ENCODE data around the gene RIN1.
"Not testable (repeated sequence)": the region's sequence is repeated elsewhere in the genome, so short reads cannot be mapped to it uniquely, and the experiment has no call there.

Gene RIN1

DNA sequence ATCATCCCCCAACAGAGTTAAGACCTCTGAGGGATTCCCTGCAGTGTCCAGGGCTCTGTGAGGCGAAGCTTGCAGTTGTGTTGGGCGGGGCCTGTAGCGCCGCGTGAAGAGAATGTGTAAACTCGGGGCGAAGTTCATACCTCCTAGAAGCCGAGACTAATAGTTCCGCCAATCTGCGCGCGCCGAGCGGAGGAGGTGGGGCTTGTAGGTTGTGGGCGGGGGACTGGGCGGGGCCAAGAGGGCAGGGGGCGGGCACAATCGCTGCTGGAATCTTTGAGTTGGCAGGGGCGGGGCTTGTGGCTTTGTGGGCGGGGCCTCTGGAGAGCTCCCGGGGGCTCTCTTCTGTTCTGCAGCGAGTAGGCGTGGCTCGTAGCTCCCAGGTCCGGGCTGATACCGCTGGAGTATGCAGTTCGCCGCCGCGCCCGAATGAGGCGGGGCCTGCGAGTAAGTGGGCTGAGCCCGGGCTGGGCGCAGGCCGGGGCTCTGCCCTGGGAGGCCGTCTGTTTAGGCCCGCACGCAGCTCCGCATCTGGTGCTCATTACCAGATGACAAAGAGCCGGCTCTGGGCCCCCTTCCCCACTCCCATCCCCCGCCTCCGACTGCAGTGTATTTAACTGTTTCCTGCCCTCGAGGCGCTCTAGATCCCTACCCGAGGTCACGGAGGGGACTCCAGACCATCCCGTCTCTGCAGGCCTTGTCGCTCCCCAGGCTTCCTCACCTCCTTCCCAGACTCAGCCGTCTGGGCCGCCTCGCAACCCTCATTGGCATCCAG lies 23.5 kb downstream of the RIN1 start:
- peak overlapping the region; percentile 85 for H3K4me3 Mint-ChIP-seq
- ATAC-seq (peak; percentile 79), DNase-seq (peak; percentile 98)
- H3K4me1 Mint-ChIP-seq, result peaks cover 46% of the 10 kb centered on the region
- no peaks in the 10 kb centered on the region for H3K27me3 Mint-ChIP-seq
- peaks cover 1% of the 10 kb centered on the region for H3K36me3 Mint-ChIP-seq (ENCODE audit: low read depth)
- H3K27ac Mint-ChIP-seq, result peak overlapping the region; percentile 94
- H3K9me3 Mint-ChIP-seq, result no peaks in the 10 kb centered on the region

DNA sequence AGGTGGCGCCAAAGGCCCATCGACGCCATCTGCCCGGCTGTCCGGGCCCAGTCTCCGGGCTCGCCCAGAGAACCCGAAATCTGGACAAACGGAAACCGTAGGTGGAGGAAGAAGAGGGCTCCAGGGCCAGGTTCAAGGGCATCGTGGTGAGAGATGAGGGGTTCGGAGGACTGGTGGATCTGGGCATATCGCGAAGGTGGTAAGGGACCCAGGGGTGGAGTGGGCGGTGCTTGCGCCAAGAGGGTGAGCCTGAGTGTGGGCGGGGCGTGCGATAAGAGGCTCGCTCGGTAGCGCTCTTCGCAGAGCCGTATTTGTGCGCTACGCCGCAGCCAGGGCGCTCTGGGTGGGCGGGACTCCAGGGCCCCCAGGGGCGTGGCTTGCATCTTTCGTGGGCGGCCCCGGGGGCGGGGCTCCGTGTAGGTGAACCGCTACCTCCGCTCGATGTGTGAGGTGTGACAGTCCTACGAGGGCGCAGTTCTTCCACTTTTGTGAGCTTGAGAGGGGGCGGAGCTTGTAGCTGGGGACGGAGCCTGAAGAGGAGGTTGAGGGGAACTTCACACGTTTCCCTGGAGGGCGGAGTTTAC lies 24.2 kb downstream of the RIN1 start:
- DNase-seq (peak; percentile 93), ATAC-seq (peak; percentile 64)
- H3K4me1 Mint-ChIP-seq, result peaks cover 40% of the 10 kb centered on the region
- H3K4me3 Mint-ChIP-seq, result peak overlapping the region; percentile 85
- H3K27me3 Mint-ChIP-seq, result no peaks in the 10 kb centered on the region
- no peaks in the 10 kb centered on the region for H3K9me3 Mint-ChIP-seq
- H3K27ac Mint-ChIP-seq, result peak overlapping the region; percentile 94
- H3K36me3 Mint-ChIP-seq (ENCODE audit: low read depth), result peaks cover 1% of the 10 kb centered on the region

DNA sequence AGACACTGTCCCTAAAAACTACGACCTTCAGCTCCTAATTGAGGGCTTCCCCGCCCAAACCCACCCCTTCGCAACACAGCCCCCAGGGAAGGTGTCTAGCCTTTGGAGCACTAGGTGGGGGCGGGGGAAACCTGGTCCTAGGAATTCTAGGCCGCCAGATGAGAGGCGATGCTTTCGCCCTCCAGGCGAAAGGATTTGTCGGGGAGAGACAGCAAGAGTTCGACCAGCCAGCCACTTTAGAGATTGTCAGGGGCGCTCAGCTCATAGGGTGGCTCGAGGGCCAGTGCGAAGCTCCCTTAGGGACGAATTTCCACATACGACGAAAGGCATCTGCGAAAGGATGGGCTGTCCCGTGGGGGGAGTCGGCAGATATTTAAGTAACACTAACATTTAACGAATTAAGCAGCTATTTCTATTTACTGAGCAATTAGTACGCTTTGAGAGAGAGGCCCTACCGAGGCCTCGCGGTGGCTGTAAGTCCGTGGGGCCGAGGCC lies 24.7 kb downstream of the RIN1 start:
- ATAC-seq, result no peak
- H3K9me3 Mint-ChIP-seq, result no peaks in the 10 kb centered on the region

DNA sequence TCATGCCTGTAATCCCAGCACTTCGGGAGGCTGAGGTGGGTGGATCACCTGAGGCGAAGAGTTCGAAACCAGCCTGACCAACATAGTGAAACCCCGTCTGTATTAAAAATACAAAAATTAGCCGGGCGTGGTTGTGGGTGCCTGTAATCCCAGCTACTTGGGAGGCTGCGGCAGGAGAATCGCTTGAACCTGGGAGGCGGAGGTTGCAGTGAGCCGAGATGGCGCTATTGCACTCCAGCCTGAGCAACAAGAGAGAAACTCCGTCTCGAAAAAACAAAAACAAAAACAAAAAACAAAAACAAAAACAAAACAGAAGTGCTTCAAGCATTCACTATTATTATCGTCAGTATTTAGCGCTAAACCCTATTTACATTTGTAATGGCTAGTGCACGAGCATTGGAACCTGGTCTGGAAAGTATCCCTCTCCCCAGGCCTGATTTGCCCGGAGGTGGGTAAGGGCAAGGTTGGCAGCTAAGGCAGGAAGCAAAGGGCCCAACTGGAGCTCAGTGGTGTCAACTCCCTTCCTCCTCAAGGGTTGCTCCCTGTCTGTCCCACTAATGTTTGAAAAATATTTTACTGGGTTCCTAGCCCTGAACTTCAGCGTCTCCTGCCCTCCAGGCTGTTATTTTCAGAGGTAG lies 25.3 kb downstream of the RIN1 start:
- H3K27ac Mint-ChIP-seq; H3K9me3 Mint-ChIP-seq; H3K4me3 Mint-ChIP-seq; H3K27me3 Mint-ChIP-seq; ATAC-seq; H3K36me3 Mint-ChIP-seq (ENCODE audit: low read depth); DNase-seq: not testable (repeated sequence)
- peaks cover 35% of the 10 kb centered on the region for H3K4me1 Mint-ChIP-seq

More for the DNA sequence above, 24.7 kb downstream of the RIN1 start:
- H3K4me1 Mint-ChIP-seq, result peaks cover 39% of the 10 kb centered on the region
- H3K27ac Mint-ChIP-seq, result peak overlapping the region; percentile 94
- no peaks in the 10 kb centered on the region for H3K27me3 Mint-ChIP-seq
- no peak for DNase-seq
- peak overlapping the region; percentile 85 for H3K4me3 Mint-ChIP-seq
- peaks cover 1% of the 10 kb centered on the region for H3K36me3 Mint-ChIP-seq (ENCODE audit: low read depth)

DNA sequence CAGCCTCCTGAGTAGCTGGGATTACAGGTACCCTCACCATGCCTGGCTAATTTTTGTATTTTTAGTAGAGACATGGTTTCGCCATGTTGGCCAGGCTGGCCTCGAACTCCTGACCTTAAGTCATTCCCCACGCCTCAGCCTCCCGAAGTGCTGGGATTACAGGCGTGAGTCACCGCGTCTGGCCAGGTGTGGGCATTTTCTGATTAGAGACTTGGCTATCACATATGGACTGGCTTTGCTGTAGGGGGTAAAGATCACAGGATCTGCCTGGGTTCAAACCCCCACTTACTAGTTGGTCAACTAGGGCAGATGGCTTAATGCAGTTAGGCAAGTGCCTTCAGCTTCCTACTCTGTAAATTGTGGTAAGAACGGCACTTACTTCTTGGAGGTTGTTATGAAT lies 25.9 kb downstream of the RIN1 start:
- Mint-ChIP-seq H3K4me3 (no peak overlapping the region), H3K27ac (no peak overlapping the region), H3K9me3 (no peaks in the 10 kb centered on the region), H3K27me3 (no peaks in the 10 kb centered on the region), H3K36me3 (ENCODE audit: low read depth) (peaks cover under 1% of the 10 kb centered on the region), H3K4me1 (peaks cover 29% of the 10 kb centered on the region)
- DNase-seq, result no peak
- ATAC-seq, result no peak

DNA sequence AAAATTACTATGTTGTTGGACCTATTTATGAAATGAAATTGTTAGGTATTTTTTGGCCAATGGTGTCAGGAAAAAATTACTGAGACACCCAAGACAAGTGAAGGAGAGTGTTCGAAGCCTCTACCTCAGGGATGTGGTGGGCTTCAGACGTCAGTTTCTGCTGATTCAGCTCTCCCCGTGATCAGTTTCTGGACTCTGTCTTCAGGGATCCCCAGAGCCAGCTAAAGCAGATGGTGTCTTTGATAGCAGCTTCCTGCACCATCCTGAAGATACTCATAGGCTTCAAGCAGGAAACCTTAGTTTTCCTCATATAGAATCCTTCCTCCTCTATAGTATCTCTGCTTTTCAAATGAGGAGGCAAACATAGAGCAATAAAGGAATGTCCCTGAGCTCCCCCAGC lies 26.8 kb downstream of the RIN1 start:
- no peak overlapping the region for H3K27ac Mint-ChIP-seq
- no peak overlapping the region for H3K4me3 Mint-ChIP-seq
- H3K4me1 Mint-ChIP-seq, result peaks cover 22% of the 10 kb centered on the region
- DNase-seq (no peak), ATAC-seq (no peak)
- no peaks in the 10 kb centered on the region for H3K36me3 Mint-ChIP-seq (ENCODE audit: low read depth)
- no peaks in the 10 kb centered on the region for H3K9me3 Mint-ChIP-seq
- no peaks in the 10 kb centered on the region for H3K27me3 Mint-ChIP-seq

DNA sequence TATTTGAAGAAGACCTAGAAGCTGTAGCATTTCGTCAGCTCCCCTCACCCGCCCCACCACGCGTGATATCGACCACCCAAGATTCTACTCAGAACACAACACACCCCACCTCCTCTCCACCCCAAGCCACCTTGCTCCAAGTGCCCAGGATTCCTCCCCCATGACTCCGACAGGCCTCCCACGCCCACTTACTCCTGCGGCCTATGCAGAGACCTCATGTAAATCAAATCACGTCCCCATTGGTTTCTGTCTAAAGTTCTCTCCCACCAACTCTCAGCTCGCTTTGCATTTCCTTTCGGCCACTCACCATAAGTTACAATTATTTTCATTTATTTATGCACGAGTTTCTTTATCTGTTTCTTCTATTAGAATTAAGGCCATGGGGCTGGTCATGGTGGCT lies 33.6 kb downstream of the RIN1 start:
- no peaks in the 10 kb centered on the region for H3K9me3 Mint-ChIP-seq
- ATAC-seq (no peak), DNase-seq (no peak)
- H3K27ac Mint-ChIP-seq, result no peak overlapping the region
- H3K27me3 Mint-ChIP-seq, result no peaks in the 10 kb centered on the region
- H3K4me1 Mint-ChIP-seq, result no peaks in the 10 kb centered on the region
- no peaks in the 10 kb centered on the region for H3K36me3 Mint-ChIP-seq (ENCODE audit: low read depth)
- H3K4me3 Mint-ChIP-seq, result no peak overlapping the region

DNA sequence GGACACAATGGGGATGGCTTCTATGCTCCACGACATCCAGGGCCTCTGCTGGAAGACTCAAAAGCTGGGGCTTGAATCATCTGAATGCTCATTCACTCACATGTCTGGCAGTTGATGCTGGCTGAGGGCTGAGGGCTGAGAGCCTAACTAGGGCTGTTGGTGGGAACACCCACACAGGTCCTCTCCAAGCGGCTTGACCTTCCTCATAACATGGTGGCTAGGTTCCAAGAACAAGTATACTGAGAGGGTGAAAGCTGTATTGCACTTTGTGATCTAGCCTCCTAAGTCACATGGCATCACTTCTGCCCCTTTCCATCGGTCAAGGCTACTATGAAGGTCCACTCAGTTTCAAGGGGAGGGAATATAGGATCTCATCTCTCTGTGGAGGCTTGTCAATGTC lies 37.0 kb downstream of the RIN1 start:
- Mint-ChIP-seq H3K9me3 (no peaks in the 10 kb centered on the region), H3K4me3 (no peak overlapping the region), H3K27me3 (no peaks in the 10 kb centered on the region), H3K36me3 (ENCODE audit: low read depth) (no peaks in the 10 kb centered on the region), H3K4me1 (no peaks in the 10 kb centered on the region), H3K27ac (no peak overlapping the region)
- ATAC-seq (no peak), DNase-seq (no peak)

DNA sequence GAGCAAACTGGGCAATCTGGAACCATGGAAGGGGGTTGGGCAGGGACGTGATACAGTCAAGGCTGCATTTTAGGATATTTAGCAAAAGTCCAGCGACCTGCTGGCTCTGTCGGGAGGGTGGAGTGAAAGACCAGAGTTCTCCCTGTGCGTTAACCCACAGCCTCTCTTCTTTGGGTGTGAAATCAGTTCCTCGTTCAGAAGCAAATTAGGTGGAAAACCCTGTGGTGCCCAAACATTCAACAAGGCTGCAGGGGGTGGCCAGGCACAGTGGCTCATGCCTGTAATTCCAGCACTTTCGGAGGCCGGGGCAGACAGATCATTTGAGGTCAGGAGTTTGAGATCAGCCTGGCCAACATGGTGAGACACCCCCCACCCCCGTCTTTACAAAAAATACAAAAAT lies 38.6 kb downstream of the RIN1 start:
- Mint-ChIP-seq H3K27me3 (peaks cover 10% of the 10 kb centered on the region), H3K36me3 (ENCODE audit: low read depth) (no peaks in the 10 kb centered on the region), H3K4me3 (no peak overlapping the region), H3K4me1 (peaks cover 4% of the 10 kb centered on the region), H3K27ac (no peak overlapping the region), H3K9me3 (no peaks in the 10 kb centered on the region)
- DNase-seq, result no peak
- no peak for ATAC-seq

DNA sequence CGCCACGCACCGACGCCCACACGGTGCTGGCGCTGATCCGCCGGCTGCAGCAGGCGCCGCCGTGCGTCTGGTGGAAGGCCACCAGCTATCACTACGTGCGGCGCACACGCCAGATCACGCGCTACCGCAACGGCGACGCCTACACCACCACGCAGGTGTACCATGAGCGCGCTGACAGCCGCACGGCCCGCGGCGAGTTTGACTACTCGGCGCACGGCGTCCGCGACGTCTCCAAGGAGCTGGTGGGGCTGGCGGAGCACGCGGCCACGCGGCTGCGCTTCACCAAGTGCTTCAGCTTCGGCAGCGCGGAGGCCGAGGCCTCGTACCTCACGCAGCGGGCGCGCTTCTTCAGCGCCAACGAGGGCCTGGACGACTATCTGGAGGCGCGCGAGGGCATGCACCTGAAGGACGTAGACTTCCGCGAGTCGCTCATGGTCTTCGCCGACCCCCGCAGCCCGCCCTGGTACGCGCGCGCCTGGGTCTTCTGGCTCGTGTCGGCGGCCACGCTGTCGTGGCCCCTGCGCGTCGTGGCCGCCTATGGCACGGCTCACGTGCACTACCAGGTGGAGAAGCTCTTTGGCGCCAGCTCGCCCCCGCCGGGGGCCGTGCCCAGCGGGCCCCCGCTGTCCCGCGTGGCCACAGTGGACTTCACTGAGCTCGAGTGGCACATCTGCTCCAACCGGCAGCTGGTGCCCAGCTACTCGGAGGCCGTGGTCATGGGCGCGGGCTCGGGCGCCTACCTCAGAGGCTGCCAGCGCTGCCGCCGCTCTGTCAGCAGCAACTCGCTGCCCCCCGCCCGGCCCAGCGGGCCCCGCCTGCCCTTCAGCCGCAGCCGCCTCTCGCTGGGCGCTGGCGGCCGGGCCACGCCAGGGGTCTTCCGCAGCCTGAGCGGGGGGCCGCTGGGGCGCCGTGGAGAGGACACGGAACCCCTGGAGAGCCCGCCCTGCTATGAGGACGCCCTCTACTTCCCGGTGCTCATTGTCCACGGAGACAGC lies 41.3 kb downstream of the RIN1 start:
- H3K27me3 Mint-ChIP-seq, result peaks cover 19% of the 10 kb centered on the region
- no peak overlapping the region for H3K4me3 Mint-ChIP-seq
- H3K9me3 Mint-ChIP-seq, result no peaks in the 10 kb centered on the region
- no peaks in the 10 kb centered on the region for H3K36me3 Mint-ChIP-seq (ENCODE audit: low read depth)
- peaks cover 16% of the 10 kb centered on the region for H3K4me1 Mint-ChIP-seq
- no peak for ATAC-seq
- no peak overlapping the region for H3K27ac Mint-ChIP-seq
- no peak for DNase-seq

DNA sequence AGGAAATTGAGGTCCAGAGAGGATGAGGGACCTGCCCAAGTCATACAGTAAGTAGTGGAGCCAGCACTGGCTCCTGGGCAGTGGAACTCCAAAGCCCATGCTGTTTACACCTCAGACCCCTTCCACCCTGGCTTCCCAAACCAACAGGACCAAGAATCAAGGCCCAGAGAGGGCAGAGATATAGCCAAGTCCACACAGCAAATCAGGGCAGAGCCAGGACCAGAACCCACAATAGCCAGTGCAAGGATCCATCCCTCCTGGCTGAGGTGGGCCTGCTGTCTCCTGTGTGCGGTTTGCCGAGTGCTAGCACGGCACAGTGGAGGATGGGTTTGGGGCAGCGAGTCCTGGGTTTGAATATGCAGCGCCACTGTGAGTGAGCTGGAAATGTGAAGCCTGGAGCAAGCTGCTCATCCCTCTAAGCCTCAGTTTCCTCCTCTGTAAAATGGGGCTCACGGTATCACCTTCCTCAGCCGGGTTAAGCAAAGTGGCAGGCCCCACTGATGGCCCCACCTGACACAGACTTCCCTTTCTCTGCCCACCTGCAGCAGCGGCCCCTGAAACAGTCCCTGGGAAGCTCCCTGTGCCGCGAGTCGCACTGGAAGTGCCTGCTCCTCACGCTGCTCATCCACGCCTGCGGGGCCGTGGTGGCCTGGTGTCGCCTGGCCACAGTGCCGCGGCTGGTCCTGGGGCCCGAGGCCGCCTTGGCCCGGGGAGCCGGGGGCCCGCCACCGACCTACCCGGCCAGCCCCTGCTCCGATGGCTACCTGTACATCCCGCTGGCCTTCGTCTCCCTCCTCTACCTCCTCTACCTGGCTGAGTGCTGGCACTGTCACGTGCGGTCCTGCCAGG lies 42.2 kb downstream of the RIN1 start:
- H3K9me3 Mint-ChIP-seq, result no peaks in the 10 kb centered on the region
- no peak overlapping the region for H3K27ac Mint-ChIP-seq
- H3K4me1 Mint-ChIP-seq, result peaks cover 25% of the 10 kb centered on the region
- H3K36me3 Mint-ChIP-seq (ENCODE audit: low read depth), result no peaks in the 10 kb centered on the region
- ATAC-seq, result no peak
- H3K27me3 Mint-ChIP-seq, result peaks cover 19% of the 10 kb centered on the region
- no peak for DNase-seq
- no peak overlapping the region for H3K4me3 Mint-ChIP-seq

DNA sequence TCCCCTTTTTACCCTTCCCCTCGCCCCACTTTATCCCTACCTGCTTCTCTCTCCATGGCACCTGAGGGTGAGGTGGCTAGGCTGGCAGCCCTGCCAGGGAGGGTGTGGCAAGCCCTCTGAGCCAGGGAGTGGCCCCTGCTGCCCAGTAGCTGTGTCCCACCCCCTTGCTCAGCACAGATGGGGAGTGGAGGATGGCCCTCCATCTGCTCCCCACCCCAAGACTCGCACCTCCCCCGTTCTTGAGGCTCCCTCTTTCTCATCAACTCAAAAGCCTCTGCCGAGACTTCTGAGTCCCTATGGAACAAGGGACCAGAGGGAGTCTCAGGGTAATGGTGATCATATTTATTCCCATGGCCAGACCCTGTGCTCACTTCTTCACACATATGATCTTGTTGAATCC lies 42.9 kb downstream of the RIN1 start:
- no peak overlapping the region for H3K4me3 Mint-ChIP-seq
- no peaks in the 10 kb centered on the region for H3K9me3 Mint-ChIP-seq
- no peak overlapping the region for H3K27ac Mint-ChIP-seq
- no peaks in the 10 kb centered on the region for H3K36me3 Mint-ChIP-seq (ENCODE audit: low read depth)
- no peak for ATAC-seq
- peaks cover 26% of the 10 kb centered on the region for H3K4me1 Mint-ChIP-seq
- H3K27me3 Mint-ChIP-seq, result peaks cover 19% of the 10 kb centered on the region
- no peak for DNase-seq

DNA sequence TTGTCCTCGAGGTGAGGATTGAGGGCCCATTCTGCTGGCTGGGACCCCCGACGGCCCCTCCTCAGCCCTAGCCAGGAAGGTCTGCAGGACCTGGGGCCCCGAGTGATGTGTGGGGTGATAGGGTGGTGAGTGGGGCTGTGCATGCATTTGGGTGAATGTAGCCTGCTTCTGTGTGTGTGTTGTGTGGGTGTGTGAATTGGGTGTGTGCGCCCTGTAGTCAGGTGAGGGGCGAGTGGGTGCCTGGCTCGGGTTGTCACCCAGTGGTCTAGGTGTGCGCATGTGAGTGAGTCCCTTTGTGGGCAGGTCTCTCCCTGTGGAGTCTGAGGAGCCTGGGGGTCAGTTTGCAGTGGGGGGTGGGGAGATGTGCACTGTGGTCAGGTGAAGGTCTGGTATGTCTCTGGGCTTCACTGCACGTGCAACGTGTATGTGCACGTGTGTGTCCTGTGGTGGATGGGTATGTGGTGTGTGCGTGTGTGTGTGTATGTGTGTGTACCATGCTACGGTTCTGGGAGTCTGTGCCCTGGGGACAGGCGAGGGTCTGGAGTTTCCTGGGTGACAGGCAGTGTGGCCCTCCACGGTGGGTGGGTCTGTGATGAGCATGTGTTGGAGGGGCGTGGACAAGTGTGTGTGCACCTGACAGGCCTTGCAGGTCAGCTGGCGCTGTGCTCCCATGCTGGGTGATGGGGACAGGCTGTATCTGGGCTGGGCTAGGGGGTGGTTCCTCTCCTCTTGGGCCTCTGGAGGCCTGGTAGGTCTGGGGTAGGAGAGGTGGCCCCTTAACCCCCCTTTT lies 43.5 kb downstream of the RIN1 start:
- peaks cover 30% of the 10 kb centered on the region for H3K4me1 Mint-ChIP-seq

More for the DNA sequence above, 43.5 kb downstream of the RIN1 start:
- H3K36me3 Mint-ChIP-seq (ENCODE audit: low read depth), result no peaks in the 10 kb centered on the region
- H3K27me3 Mint-ChIP-seq, result peaks cover 19% of the 10 kb centered on the region
- H3K9me3 Mint-ChIP-seq, result no peaks in the 10 kb centered on the region
- ATAC-seq (no peak), DNase-seq (no peak)
- peak overlapping the region; percentile 12 for H3K27ac Mint-ChIP-seq
- H3K4me3 Mint-ChIP-seq, result peak overlapping the region; percentile 9
